DOHH2 (cell line): Measurements from ENCODE around the gene RAD23B.

Experiments used
- H3F3A ChIP-seq: fragments of 200-600 bp; sonication (generic), shearing (Covaris generic); 2 replicates; pipeline ENCODE4 v1.6.0; 2016; ENCODE audit warnings: antibody characterized with exemption, mild to moderate bottlenecking; ENCODE audit not compliant: control insufficient read depth, insufficient read depth
- H3K27ac ChIP-seq: fragments of 200-600 bp; sonication (generic); 2 replicates; pipeline ENCODE4 v1.5.1; 2014; ENCODE audit warnings: low read depth, mild to moderate bottlenecking, low read length, moderate library complexity
- H3K27me3 ChIP-seq: fragments of 200-600 bp; sonication (generic); 2 replicates; pipeline ENCODE4 v1.6.1; 2014; ENCODE audit warnings: mild to moderate bottlenecking, low read length, mixed read lengths; ENCODE audit not compliant: control insufficient read depth
- H3K36me3 ChIP-seq: fragments of 200-600 bp; sonication (generic); 2 replicates; pipeline ENCODE4 v1.6.1; 2014; ENCODE audit warnings: mild to moderate bottlenecking, low read length, moderate library complexity, mixed read lengths; ENCODE audit not compliant: control insufficient read depth
- H3K4me1 ChIP-seq: fragments of 200-600 bp; sonication (generic); 2 replicates; pipeline ENCODE4 v1.6.1; 2014; ENCODE audit warnings: mild to moderate bottlenecking, low read length, mixed read lengths; ENCODE audit not compliant: control insufficient read depth
- H3K4me2 ChIP-seq: fragments of 200-600 bp; sonication (generic); 2 replicates; pipeline ENCODE4 v1.6.0; 2014; ENCODE audit warnings: mild to moderate bottlenecking, low read length, moderate library complexity
- H3K4me3 ChIP-seq: fragments of 200-600 bp; sonication (generic); 2 replicates; pipeline ENCODE4 v1.5.1; 2014; ENCODE audit warnings: mild to moderate bottlenecking, low read length, mixed read lengths
- H3K79me2 ChIP-seq: fragments of 200-600 bp; sonication (generic); 2 replicates; pipeline ENCODE4 v1.6.1; 2014; ENCODE audit warnings: mild to moderate bottlenecking, low read length, mixed read lengths; ENCODE audit not compliant: control insufficient read depth
- H3K9me2 ChIP-seq: fragments of 200-600 bp; sonication (generic); replicated peaks from 2 replicates; pipeline ENCODE4 v1.6.1; 2014; ENCODE audit warnings: mild to moderate bottlenecking, low read length, mixed read lengths; ENCODE audit not compliant: control insufficient read depth
- H3K9me3 ChIP-seq: fragments of 200-600 bp; sonication (generic); 2 replicates; pipeline ENCODE4 v1.6.1; 2014; ENCODE audit warnings: antibody characterized with exemption, low read length, mixed read lengths; ENCODE audit not compliant: control insufficient read depth, insufficient read depth
- H4K20me1 ChIP-seq: fragments of 200-600 bp; sonication (generic); 2 replicates; pipeline ENCODE4 v1.6.0; 2014; ENCODE audit warnings: low read depth, mild to moderate bottlenecking, antibody characterized with exemption, low read length, moderate library complexity; ENCODE audit not compliant: control insufficient read depth, insufficient read depth
- EZH2phosphoT487 ChIP-seq: fragments of 200-600 bp; sonication (generic); IDR thresholded peaks from 2 replicates; pipeline ENCODE4 v1.6.1; 2017; ENCODE audit warnings: borderline replicate concordance, mild to moderate bottlenecking, antibody characterized with exemption, low read length, moderate library complexity, mixed read lengths
- TF ChIP-seq, protein P1 (sequence below): fragments of 200-600 bp; sonication (generic); IDR thresholded peaks from one replicate; pipeline ENCODE4 v1.5.1; 2014; ENCODE audit warnings: antibody characterized with exemption, mild to moderate bottlenecking, low read depth, low read length; ENCODE audit not compliant: poor library complexity, severe bottlenecking

RAD23B gene

DNA sequence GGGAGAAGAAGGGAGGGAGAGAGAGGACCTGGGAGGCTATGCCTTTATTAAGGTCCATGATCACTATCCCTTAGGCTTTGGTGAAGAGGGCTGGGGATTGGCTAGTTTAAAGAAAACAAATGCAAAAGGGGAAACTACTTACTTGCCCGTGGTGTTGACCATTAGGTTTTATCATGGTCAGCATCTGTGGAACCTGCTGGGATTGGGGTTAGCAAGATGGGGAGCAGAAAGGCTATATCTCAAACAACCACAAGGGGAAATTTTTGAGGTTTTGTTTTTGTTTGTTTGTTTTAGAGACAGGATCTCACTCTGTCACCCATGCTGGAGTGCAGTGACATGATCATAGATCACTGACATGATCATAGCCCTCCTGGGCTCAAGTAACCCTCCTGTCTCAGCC is 9.0 kb upstream of the RAD23B start:
- no peak overlapping the region for H3K4me3 ChIP-seq
- H4K20me1 ChIP-seq: no peaks in the 10 kb centered on the region
- no peaks in the 10 kb centered on the region for H3K36me3 ChIP-seq
- H3F3A ChIP-seq: no peaks in the 10 kb centered on the region
- TF ChIP-seq, protein P1, sequence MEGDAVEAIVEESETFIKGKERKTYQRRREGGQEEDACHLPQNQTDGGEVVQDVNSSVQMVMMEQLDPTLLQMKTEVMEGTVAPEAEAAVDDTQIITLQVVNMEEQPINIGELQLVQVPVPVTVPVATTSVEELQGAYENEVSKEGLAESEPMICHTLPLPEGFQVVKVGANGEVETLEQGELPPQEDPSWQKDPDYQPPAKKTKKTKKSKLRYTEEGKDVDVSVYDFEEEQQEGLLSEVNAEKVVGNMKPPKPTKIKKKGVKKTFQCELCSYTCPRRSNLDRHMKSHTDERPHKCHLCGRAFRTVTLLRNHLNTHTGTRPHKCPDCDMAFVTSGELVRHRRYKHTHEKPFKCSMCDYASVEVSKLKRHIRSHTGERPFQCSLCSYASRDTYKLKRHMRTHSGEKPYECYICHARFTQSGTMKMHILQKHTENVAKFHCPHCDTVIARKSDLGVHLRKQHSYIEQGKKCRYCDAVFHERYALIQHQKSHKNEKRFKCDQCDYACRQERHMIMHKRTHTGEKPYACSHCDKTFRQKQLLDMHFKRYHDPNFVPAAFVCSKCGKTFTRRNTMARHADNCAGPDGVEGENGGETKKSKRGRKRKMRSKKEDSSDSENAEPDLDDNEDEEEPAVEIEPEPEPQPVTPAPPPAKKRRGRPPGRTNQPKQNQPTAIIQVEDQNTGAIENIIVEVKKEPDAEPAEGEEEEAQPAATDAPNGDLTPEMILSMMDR: no peak
- TF ChIP-seq EZH2phosphoT487: no peak
- no peaks in the 10 kb centered on the region for H3K79me2 ChIP-seq
- H3K4me2 ChIP-seq: no peak overlapping the region
- H3K27ac ChIP-seq: no peak overlapping the region
- no peaks in the 10 kb centered on the region for H3K9me2 ChIP-seq
- H3K4me1 ChIP-seq: no peaks in the 10 kb centered on the region
- H3K27me3 ChIP-seq: peaks cover 36% of the 10 kb centered on the region
- H3K9me3 ChIP-seq: no peaks in the 10 kb centered on the region

DNA sequence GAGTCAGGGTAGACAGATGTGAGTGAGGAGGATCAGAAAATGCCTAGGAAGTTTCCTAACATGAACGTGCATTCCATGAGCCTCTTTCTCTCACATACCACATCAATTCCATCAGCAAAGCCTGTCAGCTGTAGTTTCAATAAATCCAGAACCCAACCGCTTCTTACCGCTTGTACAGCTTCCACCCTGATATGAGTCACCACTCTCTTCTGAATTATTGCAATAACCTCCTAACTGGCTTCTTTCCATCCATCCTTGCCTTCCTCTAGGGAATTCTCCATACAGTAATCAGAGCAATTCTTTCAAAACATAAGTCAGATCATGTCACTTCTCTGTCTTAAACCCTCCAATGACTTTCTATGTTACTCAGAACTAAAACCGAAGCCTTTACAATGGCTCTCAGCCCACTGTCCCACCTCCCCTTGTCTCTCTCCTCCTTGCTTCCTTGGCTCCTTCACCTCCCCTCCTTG is 8.1 kb upstream of the RAD23B start:
- H3K36me3 ChIP-seq: no peaks in the 10 kb centered on the region
- H3K27ac ChIP-seq: no peak overlapping the region
- H3K79me2 ChIP-seq: no peaks in the 10 kb centered on the region
- H3F3A ChIP-seq: no peaks in the 10 kb centered on the region
- TF ChIP-seq EZH2phosphoT487: no peak
- TF ChIP-seq, protein P1: no peak
- no peak overlapping the region for H3K4me3 ChIP-seq
- H3K9me2 ChIP-seq: no peaks in the 10 kb centered on the region
- no peak overlapping the region for H3K4me2 ChIP-seq
- H4K20me1 ChIP-seq: no peaks in the 10 kb centered on the region
- no peaks in the 10 kb centered on the region for H3K4me1 ChIP-seq
- H3K27me3 ChIP-seq: peaks cover 36% of the 10 kb centered on the region
- H3K9me3 ChIP-seq: no peaks in the 10 kb centered on the region

DNA sequence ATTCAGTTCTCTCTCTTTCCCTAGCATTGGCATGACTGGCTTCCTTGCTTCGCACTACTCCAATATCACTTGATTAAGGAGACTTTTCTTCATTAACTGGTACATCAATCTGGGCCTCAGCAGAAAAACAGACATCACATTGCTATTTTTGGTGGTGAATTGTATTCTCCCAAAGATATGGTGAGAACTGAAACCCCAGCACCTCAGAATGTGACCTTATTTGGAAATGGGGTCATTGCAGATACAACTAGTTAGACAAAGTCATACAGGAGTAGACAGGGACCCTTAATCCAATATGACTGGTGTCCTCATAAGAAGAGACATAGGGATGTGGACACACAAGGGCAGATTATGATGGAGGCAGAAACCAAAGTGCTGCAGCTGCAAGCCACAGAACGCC is 7.5 kb upstream of the RAD23B start:
- no peak overlapping the region for H3K4me3 ChIP-seq
- no peaks in the 10 kb centered on the region for H4K20me1 ChIP-seq
- H3K27ac ChIP-seq: no peak overlapping the region
- TF ChIP-seq EZH2phosphoT487: no peak
- TF ChIP-seq, protein P1: no peak
- no peaks in the 10 kb centered on the region for H3F3A ChIP-seq
- no peaks in the 10 kb centered on the region for H3K9me3 ChIP-seq
- H3K27me3 ChIP-seq: peaks cover 34% of the 10 kb centered on the region
- no peaks in the 10 kb centered on the region for H3K4me1 ChIP-seq
- H3K79me2 ChIP-seq: no peaks in the 10 kb centered on the region
- H3K4me2 ChIP-seq: no peak overlapping the region
- no peaks in the 10 kb centered on the region for H3K36me3 ChIP-seq
- H3K9me2 ChIP-seq: no peaks in the 10 kb centered on the region
